DND-41 (cell line): ENCODE data around the gene PRRT2.
A peak's percentile ranks its signal among the peaks of the same experiment; 100 is the strongest.

Experiments used
- ATAC-seq: fragments of 200-7000 bp; cut with Tn5 transposase; 3 replicates; pipeline ENCODE4 v1.9.1; 2021; ENCODE audit warnings: low read depth; ENCODE audit not compliant: insufficient read depth
- DNase-seq: peaks from one replicate; pipeline ENCODE4 v3.0.0-alpha.2; 2020
- H2AFZ ChIP-seq: 2 replicates; pipeline ENCODE4 v1.6.0; 2012; ENCODE audit warnings: low read depth, low read length
- H3K27ac ChIP-seq: 2 replicates; pipeline ENCODE4 v1.5.1; 2012; ENCODE audit warnings: low read length, inconsistent platforms
- H3K27me3 ChIP-seq: fragments of 200-600 bp; sonication (generic); 2 replicates; pipeline ENCODE4 v1.6.0; 2012; ENCODE audit warnings: low read length, mild to moderate bottlenecking, inconsistent platforms; ENCODE audit not compliant: insufficient read depth, poor library complexity
- H3K36me3 ChIP-seq: 2 replicates; pipeline ENCODE4 v1.5.1; 2012; ENCODE audit warnings: low read length, inconsistent platforms; ENCODE audit not compliant: insufficient read depth
- H3K4me1 ChIP-seq: 2 replicates; pipeline ENCODE4 v1.5.1; 2012; ENCODE audit warnings: mild to moderate bottlenecking, low read length; ENCODE audit not compliant: insufficient read depth
- H3K4me2 ChIP-seq: 2 replicates; pipeline ENCODE4 v1.6.0; 2012; ENCODE audit warnings: mild to moderate bottlenecking, moderate library complexity, low read length, inconsistent platforms; ENCODE audit not compliant: insufficient read depth
- H3K4me3 ChIP-seq, 2 experiments: fragments of 200-600 bp in 1 of 2; shearing (Covaris generic) in 1 of 2; 2 replicates each; pipeline ENCODE4 v1.5.1; 2012 to 2016; ENCODE audit warnings: inconsistent platforms in 2 of 2, low read length in 2 of 2, mild to moderate bottlenecking in 2 of 2, low read depth in 1 of 2, moderate library complexity in 1 of 2
- H3K79me2 ChIP-seq: 2 replicates; pipeline ENCODE4 v1.6.0; 2012; ENCODE audit warnings: low read length, inconsistent platforms; ENCODE audit not compliant: insufficient read depth
- H3K9ac ChIP-seq: 2 replicates; pipeline ENCODE4 v1.6.0; 2012; ENCODE audit warnings: low read depth, mild to moderate bottlenecking, inconsistent platforms, low read length, moderate library complexity
- H3K9me3 ChIP-seq: 2 replicates; pipeline ENCODE4 v1.5.1; 2012; ENCODE audit warnings: low read length, moderate library complexity, mild to moderate bottlenecking, inconsistent platforms; ENCODE audit not compliant: insufficient read depth, severe bottlenecking
- H4K20me1 ChIP-seq: 2 replicates; pipeline ENCODE4 v1.6.0; 2012; ENCODE audit warnings: low read length; ENCODE audit not compliant: insufficient read depth
- EZH2 ChIP-seq: IDR thresholded peaks from 3 replicates; pipeline ENCODE4 v1.6.1; 2012; ENCODE audit warnings: borderline replicate concordance, low read depth, mild to moderate bottlenecking, moderate library complexity, low read length, inconsistent platforms; ENCODE audit not compliant: severe bottlenecking
- TF ChIP-seq, protein P1 (sequence below): IDR thresholded peaks from 2 replicates; pipeline ENCODE4 v1.5.1; 2012; ENCODE audit warnings: borderline replicate concordance, low read length, moderate library complexity, mild to moderate bottlenecking; ENCODE audit not compliant: poor library complexity, severe bottlenecking; ENCODE audit errors: extremely low read depth

Gene PRRT2

DNA sequence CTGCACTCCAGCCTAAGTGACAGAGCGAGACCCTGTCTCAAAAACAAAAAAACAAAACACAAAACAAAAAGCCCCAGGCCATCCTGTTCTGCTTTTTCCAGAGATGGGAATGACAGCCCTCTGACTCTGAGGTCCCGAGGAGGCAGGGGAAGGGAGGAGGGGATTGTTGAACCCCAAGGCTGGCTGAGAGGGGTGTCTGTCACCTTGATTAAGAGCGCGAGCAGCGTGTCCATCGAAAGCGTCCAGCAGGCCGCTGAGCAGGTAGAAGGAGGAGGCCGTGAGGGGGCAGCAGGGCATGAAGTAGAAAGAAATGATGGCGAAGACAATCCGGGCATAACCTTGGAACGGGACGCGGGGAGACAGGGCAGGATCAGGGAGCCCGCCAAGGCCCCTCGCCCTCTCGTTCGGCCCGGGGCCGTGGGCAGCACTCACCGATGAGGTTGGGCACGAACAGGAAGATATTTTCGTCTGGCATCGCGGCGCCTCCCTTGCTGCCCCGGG is 50.4 kb downstream of the PRRT2 start:
- no peaks in the 10 kb centered on the region for H3K27me3 ChIP-seq
- H3K36me3 ChIP-seq, result peaks cover 28% of the 10 kb centered on the region
- TF ChIP-seq EZH2, result no peak
- TF ChIP-seq, protein P1, sequence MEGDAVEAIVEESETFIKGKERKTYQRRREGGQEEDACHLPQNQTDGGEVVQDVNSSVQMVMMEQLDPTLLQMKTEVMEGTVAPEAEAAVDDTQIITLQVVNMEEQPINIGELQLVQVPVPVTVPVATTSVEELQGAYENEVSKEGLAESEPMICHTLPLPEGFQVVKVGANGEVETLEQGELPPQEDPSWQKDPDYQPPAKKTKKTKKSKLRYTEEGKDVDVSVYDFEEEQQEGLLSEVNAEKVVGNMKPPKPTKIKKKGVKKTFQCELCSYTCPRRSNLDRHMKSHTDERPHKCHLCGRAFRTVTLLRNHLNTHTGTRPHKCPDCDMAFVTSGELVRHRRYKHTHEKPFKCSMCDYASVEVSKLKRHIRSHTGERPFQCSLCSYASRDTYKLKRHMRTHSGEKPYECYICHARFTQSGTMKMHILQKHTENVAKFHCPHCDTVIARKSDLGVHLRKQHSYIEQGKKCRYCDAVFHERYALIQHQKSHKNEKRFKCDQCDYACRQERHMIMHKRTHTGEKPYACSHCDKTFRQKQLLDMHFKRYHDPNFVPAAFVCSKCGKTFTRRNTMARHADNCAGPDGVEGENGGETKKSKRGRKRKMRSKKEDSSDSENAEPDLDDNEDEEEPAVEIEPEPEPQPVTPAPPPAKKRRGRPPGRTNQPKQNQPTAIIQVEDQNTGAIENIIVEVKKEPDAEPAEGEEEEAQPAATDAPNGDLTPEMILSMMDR, result peak; percentile 23
- peaks cover 30% of the 10 kb centered on the region for H3K4me1 ChIP-seq
- H3K79me2 ChIP-seq, result peaks cover 24% of the 10 kb centered on the region
- H3K27ac ChIP-seq, result peak overlapping the region; percentile 89
- no peaks in the 10 kb centered on the region for H4K20me1 ChIP-seq
- DNase-seq (no peak), ATAC-seq (no peak; the same call in 2 of the 3 replicates)
- H2AFZ ChIP-seq, result peak overlapping the region; percentile 65
- H3K4me2 ChIP-seq, result peak overlapping the region; percentile 94
- no peaks in the 10 kb centered on the region for H3K9me3 ChIP-seq
- peak overlapping the region; percentile 79 for H3K9ac ChIP-seq
- H3K4me3 ChIP-seq, result peak overlapping the region; percentile 78 to 84

GRCh38 chr16:29862884-29863668 is 51.1 kb downstream of the PRRT2 start, which contains the start of gene CDIPT:
CDIPT (minus strand) TSS chr16:29863226; CDS start chr16:29862857, 369 bp downstream.
- H3K36me3 ChIP-seq, result peaks cover 28% of the 10 kb centered on the region
- peaks cover 35% of the 10 kb centered on the region for H3K4me1 ChIP-seq
- no peaks in the 10 kb centered on the region for H4K20me1 ChIP-seq
- H3K4me3 ChIP-seq, result peak within 1 kb of the TSS; percentile 78 to 84
- H2AFZ ChIP-seq, result peak within 1 kb of the TSS; percentile 65
- H3K9me3 ChIP-seq, result no peaks in the 10 kb centered on the region
- peaks cover 24% of the 10 kb centered on the region for H3K79me2 ChIP-seq
- peak within 1 kb of the TSS; percentile 79 for H3K9ac ChIP-seq
- peak within 1 kb of the TSS; percentile 94 for H3K4me2 ChIP-seq
- H3K27ac ChIP-seq, result peak within 1 kb of the TSS; percentile 89
- peak; percentile 96 for DNase-seq
- no peak for TF ChIP-seq EZH2
- TF ChIP-seq, protein P1, result peak; percentile 97
- no peaks in the 10 kb centered on the region for H3K27me3 ChIP-seq
- ATAC-seq, result peak; percentile 98

DNA sequence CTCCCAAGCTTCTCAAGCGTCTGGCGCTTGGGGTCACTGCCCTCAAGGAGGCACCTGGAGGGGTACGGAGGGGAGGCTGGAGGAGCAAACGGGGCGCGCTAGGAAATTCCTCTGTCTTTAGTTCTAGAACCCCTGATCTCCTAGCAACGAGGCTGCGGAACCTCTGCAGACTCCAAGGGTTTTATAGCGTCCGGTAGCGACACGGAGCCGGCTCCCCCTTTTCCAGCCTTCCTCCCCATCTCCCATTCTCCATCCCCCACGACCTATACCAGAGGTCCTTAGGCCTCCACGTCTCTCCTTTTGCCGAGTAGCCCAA is 51.6 kb downstream of the PRRT2 start:
- Histone ChIP-seq H3K4me2 (peak overlapping the region; percentile 94), H3K4me1 (peaks cover 35% of the 10 kb centered on the region), H3K9ac (peak overlapping the region; percentile 79), H3K4me3 (peak overlapping the region in 1 of 2 experiments; percentile 84; a peak in 2 of 4 replicates), H3K9me3 (no peaks in the 10 kb centered on the region), H3K27ac (peak overlapping the region; percentile 89), H2AFZ (peak overlapping the region; percentile 65), H3K36me3 (peaks cover 26% of the 10 kb centered on the region), H3K79me2 (peaks cover 24% of the 10 kb centered on the region), H3K27me3 (no peaks in the 10 kb centered on the region), H4K20me1 (no peaks in the 10 kb centered on the region)
- DNase-seq, result no peak
- TF ChIP-seq EZH2, result no peak
- TF ChIP-seq, protein P1, result no peak
- ATAC-seq, result no peak
